Peyer's patch (tissue), 4 donors: ENCODE measurements around the gene TMEM131L.

ENCODE experiments used
- CTCF ChIP-seq, 6 experiments: fragments of 450-650 bp in 4 of 6; fragments of 200-600 bp in 2 of 6; sonication (generic) in 1 of 6; IDR thresholded peaks; one replicate each; pipeline ENCODE4 v1.5.1; 2017 to 2019; ENCODE audit warnings: antibody characterized with exemption in 6 of 6, mild to moderate bottlenecking in 3 of 6, moderate library complexity in 1 of 6
- POLR2A ChIP-seq, 2 donors: fragments of 450-650 bp; IDR thresholded peaks; one replicate each; pipeline ENCODE4 v1.5.1; 2017; ENCODE audit warnings: antibody characterized with exemption in 2 of 2, mild to moderate bottlenecking in 2 of 2, moderate library complexity in 2 of 2

GRCh38 chr4:153655928-153656327 is 189.8 kb downstream of the TMEM131L start:
- no peak for TF ChIP-seq CTCF (IDR thresholded peaks at IDR 0.05)
- no peak for TF ChIP-seq POLR2A (IDR thresholded peaks at IDR 0.05)
